Liver (tissue), 9 donors: Measurements from ENCODE around the gene MORN2. TPM values are rescaled to one million over a fixed set of nuclear protein-coding genes. Genes with fewer than 3 reads are reported as not detected.

Experiments
- DNase-seq: peaks from one replicate; pipeline ENCODE4 v3.0.0-alpha.2; 2017; ENCODE audit warnings: low spot score
- H3K27ac ChIP-seq, 2 donors: one replicate each; pipeline ENCODE4 v1.7.0; 2013; ENCODE audit warnings: inconsistent platforms in 2 of 2, low read length in 2 of 2, control low read depth in 1 of 2, low read depth in 1 of 2, mild to moderate bottlenecking in 1 of 2
- H3K27me3 ChIP-seq, 4 donors: one replicate each; pipeline versions ENCODE4 v1.6.1 to v1.7.0; 2013; ENCODE audit warnings: low read length in 3 of 4, inconsistent platforms in 1 of 4, mild to moderate bottlenecking in 1 of 4, moderate library complexity in 1 of 4; ENCODE audit not compliant: control insufficient read depth in 4 of 4, insufficient read depth in 4 of 4
- H3K36me3 ChIP-seq, 4 donors: one replicate each; pipeline versions ENCODE4 v1.6.1 to v1.7.0; 2013; ENCODE audit warnings: low read length in 3 of 4, mild to moderate bottlenecking in 3 of 4, low read depth in 1 of 4, moderate library complexity in 1 of 4; ENCODE audit not compliant: control insufficient read depth in 4 of 4, insufficient read depth in 3 of 4
- H3K4me1 ChIP-seq, 4 donors: one replicate each; pipeline versions ENCODE4 v1.6.1 to v1.7.0; 2013; ENCODE audit warnings: low read length in 3 of 4, mild to moderate bottlenecking in 3 of 4, moderate library complexity in 1 of 4; ENCODE audit not compliant: control insufficient read depth in 4 of 4, insufficient read depth in 4 of 4
- H3K4me3 ChIP-seq, 3 donors: one replicate each; pipeline versions ENCODE4 v1.6.1 to v1.7.0; 2013; ENCODE audit warnings: low read length in 3 of 3, control low read depth in 1 of 3, low read depth in 1 of 3, mild to moderate bottlenecking in 1 of 3
- H3K9ac ChIP-seq, 2 donors: one replicate each; pipeline ENCODE4 v1.7.0; 2013; ENCODE audit warnings: low read length in 2 of 2, mild to moderate bottlenecking in 2 of 2, moderate library complexity in 2 of 2, control low read depth in 1 of 2, low read depth in 1 of 2
- H3K9me3 ChIP-seq, 4 donors: one replicate each; pipeline versions ENCODE4 v1.6.1 to v1.7.0; 2013; ENCODE audit warnings: low read length in 3 of 4; ENCODE audit not compliant: control insufficient read depth in 4 of 4
- ATF3 ChIP-seq: IDR thresholded peaks from 2 replicates; pipeline ENCODE4 v1.6.1; 2016; ENCODE audit warnings: antibody characterized with exemption
- CTCF ChIP-seq: fragments of 150-350 bp; IDR thresholded peaks from 2 replicates; pipeline ENCODE4 v1.5.1; 2017; ENCODE audit warnings: improper control_type of control experiment, low read depth, low read length; ENCODE audit not compliant: missing input control
- EGR1 ChIP-seq, 2 donors: IDR thresholded peaks; 2 replicates each; pipeline ENCODE4 v1.6.1; 2016 to 2018; ENCODE audit warnings: antibody characterized with exemption in 2 of 2, low read depth in 2 of 2
- FOXA1 ChIP-seq: IDR thresholded peaks from 2 replicates; pipeline ENCODE4 v1.6.1; 2016; ENCODE audit warnings: antibody characterized with exemption
- FOXA2 ChIP-seq: IDR thresholded peaks from 2 replicates; pipeline ENCODE4 v1.6.1; 2016; ENCODE audit warnings: antibody characterized with exemption
- GABPA ChIP-seq, 2 donors: IDR thresholded peaks in 1 of 2; conservative IDR thresholded peaks in 1 of 2; 2 replicates each; pipeline ENCODE4 v1.6.1; 2016; ENCODE audit warnings: antibody characterized with exemption in 2 of 2, mild to moderate bottlenecking in 1 of 2, moderate library complexity in 1 of 2
- HNF4G ChIP-seq: IDR thresholded peaks from 2 replicates; pipeline ENCODE4 v1.6.1; 2016; ENCODE audit warnings: antibody characterized with exemption
- JUND ChIP-seq, 2 donors: IDR thresholded peaks; 2 replicates each; pipeline ENCODE4 v1.6.1; 2016; ENCODE audit warnings: antibody characterized with exemption in 2 of 2
- MAX ChIP-seq: IDR thresholded peaks from 2 replicates; pipeline ENCODE4 v1.6.1; 2016; ENCODE audit warnings: antibody characterized with exemption
- NR2F2 ChIP-seq: IDR thresholded peaks from 2 replicates; pipeline ENCODE4 v1.6.1; 2016; ENCODE audit warnings: antibody characterized with exemption
- RAD21 ChIP-seq, 2 donors: IDR thresholded peaks; 2 replicates each; pipeline ENCODE4 v1.6.1; 2016; ENCODE audit warnings: antibody characterized with exemption in 2 of 2, mild to moderate bottlenecking in 2 of 2
- SP1 ChIP-seq: IDR thresholded peaks from 2 replicates; pipeline ENCODE4 v1.6.1; 2018; ENCODE audit warnings: antibody characterized with exemption, mild to moderate bottlenecking
- TAF1 ChIP-seq: conservative IDR thresholded peaks from 2 replicates; pipeline ENCODE4 v1.6.1; 2016; ENCODE audit warnings: antibody characterized with exemption, mild to moderate bottlenecking
- YY1 ChIP-seq: IDR thresholded peaks from 2 replicates; pipeline ENCODE4 v1.6.1; 2016; ENCODE audit warnings: antibody characterized with exemption, mild to moderate bottlenecking
- WGBS: extraction: QIAGEN DNeasy Blood & Tissue Kit; methylation state at CpG from one replicate; pipeline ENCODE4 v1.1.7; 2013; 5-methylcytosine and 5-hydroxymethylcytosine counted together
- polyA plus RNA-seq, 2 donors: library from polyadenylated mRNA; stranded (reverse) in 1 of 2; unstranded in 1 of 2; fragments of 200-250 nt in 1 of 2; fragments of >200 nt in 1 of 2; fragmentation: Nextera tagmentation in 1 of 2; extraction: Ambion mirVana in 1 of 2; gene quantifications; one replicate each; pipeline versions ENCODE4 v1.2.1 to v1.2.3, GENCODE V29; 2013 to 2015
- total RNA-seq, 2 donors: library from RNA; depleted of rRNA; stranded (reverse); fragments of >200 nt; gene quantifications; one replicate each; pipeline ENCODE4 v1.2.3, GENCODE V29; 2014
- donor health status: healthy.
- donor health status: healthy.
- donor health status: healthy.
- donor health status: healthy.
- donor health status: healthy.

Gene MORN2
- total and polyA plus RNA-seq, 4 donors: 2.8 to 16.4 (median 8.0) TPM

GRCh38 chr2:38886063-38886462 is 10.3 kb downstream of the MORN2 start:
- H3K27ac ChIP-seq: no peak overlapping the region
- TF ChIP-seq TAF1: no peak
- H3K4me3 ChIP-seq: no peak overlapping the region
- H3K9ac ChIP-seq: no peak overlapping the region
- peaks cover 0 to 1% (median 0%) of the 10 kb centered on the region in 4 donors for H3K36me3 ChIP-seq
- no peaks in the 10 kb centered on the region for H3K4me1 ChIP-seq
- no peaks in the 10 kb centered on the region for H3K9me3 ChIP-seq
- no peaks in the 10 kb centered on the region for H3K27me3 ChIP-seq
- no peak for DNase-seq

- Histone ChIP-seq H3K27me3 (no peaks in the 10 kb centered on the region), H3K36me3 (no peaks in the 10 kb centered on the region), H3K9me3 (no peaks in the 10 kb centered on the region), H3K4me1 (no peaks in the 10 kb centered on the region), H3K27ac (no peak overlapping the region), H3K9ac (no peak overlapping the region), H3K4me3 (no peak overlapping the region)
- DNase-seq: no peak
- 96% methylated on average over 4 of the region's 4 CpGs for WGBS
- TF ChIP-seq GABPA (IDR thresholded peaks at IDR 0.05 in 1 of 2, conservative IDR thresholded peaks at IDR 0.05 in 1 of 2): no peak
- no peak for TF ChIP-seq HNF4G
- TF ChIP-seq FOXA1: no peak
- TF ChIP-seq SP1: no peak
- TF ChIP-seq ATF3: no peak
Observed at GRCh38 chr2:38887347-38887746, 11.6 kb downstream of the MORN2 start.

- H3K27me3 ChIP-seq: no peaks in the 10 kb centered on the region
- no peak overlapping the region for H3K9ac ChIP-seq
- no peaks in the 10 kb centered on the region for H3K4me1 ChIP-seq
- TF ChIP-seq NR2F2 (no peak), EGR1 (IDR thresholded peaks at IDR 0.05; ENCODE audit: low read depth in 2 of 2) (no peak), ATF3 (no peak), FOXA2 (no peak), CTCF (no peak), HNF4G (no peak), MAX (no peak), JUND (IDR thresholded peaks at IDR 0.05) (no peak), SP1 (no peak), TAF1 (no peak), RAD21 (IDR thresholded peaks at IDR 0.05) (no peak), YY1 (no peak), FOXA1 (no peak)
- no peak for DNase-seq
- H3K27ac ChIP-seq: no peak overlapping the region
- no peak overlapping the region for H3K4me3 ChIP-seq
- 98% methylated on average over 1 of the region's 1 CpG for WGBS
- no peaks in the 10 kb centered on the region for H3K9me3 ChIP-seq
- no peaks in the 10 kb centered on the region for H3K36me3 ChIP-seq
Observed at GRCh38 chr2:38887902-38888554, 12.3 kb downstream of the MORN2 start.
